Transverse colon (tissue), 3 donors: ENCODE data around the gene ZNF275.

Experiments
- POLR2A ChIP-seq: fragments of 450-650 bp; IDR thresholded peaks from one replicate; pipeline ENCODE4 v1.6.1; 2016; ENCODE audit warnings: antibody characterized with exemption, mild to moderate bottlenecking, moderate library complexity
- TF ChIP-seq, protein P1 (sequence below), 5 experiments: fragments of 200-600 bp in 3 of 5; fragments of 450-650 bp in 2 of 5; sonication (generic) in 3 of 5; IDR thresholded peaks; 1 replicate in 2 of 5; 2 replicates in 3 of 5; pipeline ENCODE4 v1.5.1; 2016 to 2017; ENCODE audit warnings: antibody characterized with exemption in 5 of 5, inconsistent platforms in 3 of 5, mild to moderate bottlenecking in 2 of 5, moderate library complexity in 1 of 5

DNA sequence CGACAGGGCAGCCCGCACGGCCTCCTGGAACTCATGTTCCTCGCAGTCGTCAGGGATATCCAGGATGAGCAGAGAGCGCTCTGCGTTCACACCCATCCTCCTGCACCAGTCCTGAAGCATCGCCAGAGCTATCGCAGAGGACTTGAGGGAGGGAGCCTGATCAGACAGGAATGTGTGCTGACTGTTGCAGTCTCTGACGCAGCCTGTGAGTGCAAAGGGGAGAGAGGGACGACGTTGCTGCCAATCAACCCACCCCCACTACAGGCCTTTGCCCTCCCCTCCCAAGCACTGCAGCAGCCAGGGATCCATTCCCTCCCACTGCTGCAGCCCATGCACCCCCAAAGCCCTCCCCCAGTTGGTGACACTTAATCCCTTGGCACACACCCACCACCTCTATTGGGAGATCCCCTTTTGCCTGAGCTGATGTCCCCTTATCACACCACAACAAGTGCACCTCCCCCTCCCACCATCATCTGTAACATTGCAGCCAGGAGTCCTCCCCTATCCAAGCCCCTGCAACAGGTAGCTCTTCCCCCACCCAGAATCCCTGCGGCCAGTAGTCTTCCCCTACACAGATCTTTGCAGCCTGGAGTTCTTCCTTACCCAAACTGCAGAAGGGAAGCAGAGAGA, 13.3 kb upstream of the ZNF275 start:
- TF ChIP-seq, protein P1, sequence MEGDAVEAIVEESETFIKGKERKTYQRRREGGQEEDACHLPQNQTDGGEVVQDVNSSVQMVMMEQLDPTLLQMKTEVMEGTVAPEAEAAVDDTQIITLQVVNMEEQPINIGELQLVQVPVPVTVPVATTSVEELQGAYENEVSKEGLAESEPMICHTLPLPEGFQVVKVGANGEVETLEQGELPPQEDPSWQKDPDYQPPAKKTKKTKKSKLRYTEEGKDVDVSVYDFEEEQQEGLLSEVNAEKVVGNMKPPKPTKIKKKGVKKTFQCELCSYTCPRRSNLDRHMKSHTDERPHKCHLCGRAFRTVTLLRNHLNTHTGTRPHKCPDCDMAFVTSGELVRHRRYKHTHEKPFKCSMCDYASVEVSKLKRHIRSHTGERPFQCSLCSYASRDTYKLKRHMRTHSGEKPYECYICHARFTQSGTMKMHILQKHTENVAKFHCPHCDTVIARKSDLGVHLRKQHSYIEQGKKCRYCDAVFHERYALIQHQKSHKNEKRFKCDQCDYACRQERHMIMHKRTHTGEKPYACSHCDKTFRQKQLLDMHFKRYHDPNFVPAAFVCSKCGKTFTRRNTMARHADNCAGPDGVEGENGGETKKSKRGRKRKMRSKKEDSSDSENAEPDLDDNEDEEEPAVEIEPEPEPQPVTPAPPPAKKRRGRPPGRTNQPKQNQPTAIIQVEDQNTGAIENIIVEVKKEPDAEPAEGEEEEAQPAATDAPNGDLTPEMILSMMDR (IDR thresholded peaks at IDR 0.05): no peak
- TF ChIP-seq POLR2A: no peak
